Measurements from ENCODE around the gene AARS2.

DNA sequence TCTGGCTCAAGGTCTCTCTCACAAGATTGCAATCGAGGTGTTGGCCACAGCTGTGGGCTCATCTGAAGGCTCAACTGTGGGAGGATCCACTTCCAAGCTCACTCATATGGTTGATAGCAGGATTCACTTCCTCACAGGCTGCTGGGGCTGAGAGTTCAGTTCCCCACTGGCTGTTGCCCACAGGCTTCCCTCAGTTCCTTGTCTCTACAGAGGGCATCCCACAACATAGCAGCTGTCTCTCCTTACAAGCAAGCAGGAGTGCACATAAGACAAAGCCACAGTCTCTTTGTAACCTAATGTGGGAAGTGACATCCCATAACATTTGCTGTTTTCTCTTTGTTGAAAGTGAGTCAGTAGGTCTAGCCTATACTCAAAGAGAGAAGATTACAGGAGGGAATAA is 43.3 kb upstream of the AARS2 start:
- TF ChIP-seq ZNF121 (CRISPR knock-in tag; IDR thresholded peaks at IDR 0.05) (no peak), SMAD3 (CRISPR knock-in tag; IDR thresholded peaks at IDR 0.05; ENCODE audit: borderline replicate concordance) (no peak), ZNF219 (CRISPR knock-in tag; IDR thresholded peaks at IDR 0.05; ENCODE audit: borderline replicate concordance) (no peak), ATF2 (CRISPR knock-in tag; IDR thresholded peaks at IDR 0.05; ENCODE audit: borderline replicate concordance, low read depth) (no peak), CREM (CRISPR knock-in tag; IDR thresholded peaks at IDR 0.05) (no peak), TCF7 (CRISPR knock-in tag; IDR thresholded peaks at IDR 0.05; ENCODE audit: low read depth) (no peak), ZNF138 (CRISPR knock-in tag; conservative IDR thresholded peaks at IDR 0.05) (no peak), SP1 (CRISPR knock-in tag; conservative IDR thresholded peaks at IDR 0.05) (no peak)
- TF ChIP-seq, protein P1, sequence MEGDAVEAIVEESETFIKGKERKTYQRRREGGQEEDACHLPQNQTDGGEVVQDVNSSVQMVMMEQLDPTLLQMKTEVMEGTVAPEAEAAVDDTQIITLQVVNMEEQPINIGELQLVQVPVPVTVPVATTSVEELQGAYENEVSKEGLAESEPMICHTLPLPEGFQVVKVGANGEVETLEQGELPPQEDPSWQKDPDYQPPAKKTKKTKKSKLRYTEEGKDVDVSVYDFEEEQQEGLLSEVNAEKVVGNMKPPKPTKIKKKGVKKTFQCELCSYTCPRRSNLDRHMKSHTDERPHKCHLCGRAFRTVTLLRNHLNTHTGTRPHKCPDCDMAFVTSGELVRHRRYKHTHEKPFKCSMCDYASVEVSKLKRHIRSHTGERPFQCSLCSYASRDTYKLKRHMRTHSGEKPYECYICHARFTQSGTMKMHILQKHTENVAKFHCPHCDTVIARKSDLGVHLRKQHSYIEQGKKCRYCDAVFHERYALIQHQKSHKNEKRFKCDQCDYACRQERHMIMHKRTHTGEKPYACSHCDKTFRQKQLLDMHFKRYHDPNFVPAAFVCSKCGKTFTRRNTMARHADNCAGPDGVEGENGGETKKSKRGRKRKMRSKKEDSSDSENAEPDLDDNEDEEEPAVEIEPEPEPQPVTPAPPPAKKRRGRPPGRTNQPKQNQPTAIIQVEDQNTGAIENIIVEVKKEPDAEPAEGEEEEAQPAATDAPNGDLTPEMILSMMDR (IDR thresholded peaks at IDR 0.05): no peak
